PFSK-1 (cell line): ENCODE data around the gene HSPB9.

Experiments used
- POLR2AphosphoS5 ChIP-seq: IDR thresholded peaks from 2 replicates; pipeline ENCODE4 v1.6.1; 2012; ENCODE audit warnings: low read depth, mild to moderate bottlenecking, control low read depth, low read length, moderate library complexity
- SIN3A ChIP-seq: IDR thresholded peaks from 2 replicates; pipeline ENCODE4 v1.6.1; 2012; ENCODE audit warnings: mild to moderate bottlenecking, low read length, moderate library complexity, borderline replicate concordance; ENCODE audit not compliant: insufficient read depth

DNA sequence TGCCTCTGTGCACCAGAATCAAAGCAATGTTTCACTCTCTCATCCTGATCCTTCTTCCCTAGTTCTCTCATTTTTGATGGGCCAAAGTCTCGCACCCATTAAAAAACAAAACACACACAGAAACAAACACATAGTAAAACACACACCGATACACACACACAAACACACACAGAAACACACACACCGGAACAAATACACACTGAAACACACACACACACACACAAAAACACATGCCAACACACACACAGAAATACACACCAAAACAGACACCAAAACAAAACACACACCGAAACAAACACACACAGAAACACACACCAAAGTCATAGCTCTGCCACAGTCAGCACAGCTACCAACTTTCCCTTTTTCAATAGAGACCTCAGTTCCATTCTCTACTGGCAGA lies 8.6 kb downstream of the HSPB9 start:
- TF ChIP-seq POLR2AphosphoS5 (no peak), SIN3A (no peak)
